Lung (tissue), 12 donors: ENCODE data around the gene JDP2. TPM values are rescaled to one million over a fixed set of nuclear protein-coding genes. Genes with fewer than 3 reads are reported as not detected.

ENCODE experiments used
- ATAC-seq: fragments of 200-7000 bp; cut with Tn5 transposase; one replicate; pipeline ENCODE4 v1.9.1; 2020; ENCODE audit warnings: moderate number of reproducible peaks; ENCODE audit not compliant: insufficient read depth, low FRiP score
- DNase-seq, 3 donors: peaks; one replicate each; pipeline ENCODE4 v3.0.0-alpha.2; 2013 to 2017
- H3K27ac ChIP-seq, 2 donors: one replicate each; pipeline ENCODE4 v1.5.1; 2013; ENCODE audit warnings: mild to moderate bottlenecking in 2 of 2, moderate library complexity in 2 of 2, control low read depth in 1 of 2, inconsistent platforms in 1 of 2, low read depth in 1 of 2, low read length in 1 of 2
- H3K27me3 ChIP-seq, 3 donors: one replicate each; pipeline ENCODE4 v1.5.1; 2013; ENCODE audit warnings: low read length in 2 of 3; ENCODE audit not compliant: control insufficient read depth in 3 of 3, insufficient read depth in 3 of 3
- H3K36me3 ChIP-seq, 4 donors: one replicate each; pipeline ENCODE4 v1.5.1; 2013; ENCODE audit warnings: low read length in 4 of 4, mild to moderate bottlenecking in 1 of 4, moderate library complexity in 1 of 4; ENCODE audit not compliant: control insufficient read depth in 4 of 4, insufficient read depth in 4 of 4
- H3K4me1 ChIP-seq, 5 donors: one replicate each; pipeline ENCODE4 v1.5.1; 2013; ENCODE audit warnings: low read length in 5 of 5, mild to moderate bottlenecking in 2 of 5, moderate library complexity in 1 of 5; ENCODE audit not compliant: control insufficient read depth in 5 of 5, insufficient read depth in 5 of 5
- H3K4me3 ChIP-seq: one replicate; pipeline ENCODE4 v1.5.1; 2013; ENCODE audit warnings: mild to moderate bottlenecking, control low read depth, moderate library complexity
- H3K9ac ChIP-seq, 2 donors: one replicate each; pipeline ENCODE4 v1.5.1; 2013; ENCODE audit warnings: low read length in 2 of 2, control low read depth in 1 of 2; ENCODE audit not compliant: insufficient read depth in 1 of 2
- H3K9me3 ChIP-seq, 4 donors: one replicate each; pipeline ENCODE4 v1.5.1; 2013; ENCODE audit warnings: low read length in 3 of 4, mild to moderate bottlenecking in 1 of 4, moderate library complexity in 1 of 4; ENCODE audit not compliant: control insufficient read depth in 4 of 4, insufficient read depth in 3 of 4
- WGBS, 2 donors: extraction: QIAGEN DNeasy Blood & Tissue Kit; methylation state at CpG; one replicate each; pipeline ENCODE4 v1.1.7; 2013; 5-methylcytosine and 5-hydroxymethylcytosine counted together
- polyA plus RNA-seq, 2 donors: library from polyadenylated mRNA; stranded (reverse); fragments of 200-250 nt; gene quantifications; one replicate each; pipeline ENCODE4 v1.2.1, GENCODE V29; 2013
- total RNA-seq, 2 donors: library from RNA; depleted of rRNA in 1 of 2; stranded (reverse); fragments of >200 nt in 1 of 2; gene quantifications; one replicate each; pipeline ENCODE4 v1.2.1, GENCODE V29; 2014 to 2021
- TF ChIP-seq, protein P1 (sequence below): IDR thresholded peaks from 2 replicates; pipeline ENCODE4 v1.5.1; 2012; ENCODE audit warnings: mild to moderate bottlenecking; ENCODE audit errors: control extremely low read depth, extremely low read depth
- donor health status: control.
- donor health status: control.
- donor health status: Bipolar disorder and iron deficiency.
- donor health status: healthy.
- donor health status: DM: yes; HTN: yes; CAD: no.

Gene JDP2
- total and polyA plus RNA-seq, 4 donors = 34.8 to 88.9 (median 57.7) TPM

DNA sequence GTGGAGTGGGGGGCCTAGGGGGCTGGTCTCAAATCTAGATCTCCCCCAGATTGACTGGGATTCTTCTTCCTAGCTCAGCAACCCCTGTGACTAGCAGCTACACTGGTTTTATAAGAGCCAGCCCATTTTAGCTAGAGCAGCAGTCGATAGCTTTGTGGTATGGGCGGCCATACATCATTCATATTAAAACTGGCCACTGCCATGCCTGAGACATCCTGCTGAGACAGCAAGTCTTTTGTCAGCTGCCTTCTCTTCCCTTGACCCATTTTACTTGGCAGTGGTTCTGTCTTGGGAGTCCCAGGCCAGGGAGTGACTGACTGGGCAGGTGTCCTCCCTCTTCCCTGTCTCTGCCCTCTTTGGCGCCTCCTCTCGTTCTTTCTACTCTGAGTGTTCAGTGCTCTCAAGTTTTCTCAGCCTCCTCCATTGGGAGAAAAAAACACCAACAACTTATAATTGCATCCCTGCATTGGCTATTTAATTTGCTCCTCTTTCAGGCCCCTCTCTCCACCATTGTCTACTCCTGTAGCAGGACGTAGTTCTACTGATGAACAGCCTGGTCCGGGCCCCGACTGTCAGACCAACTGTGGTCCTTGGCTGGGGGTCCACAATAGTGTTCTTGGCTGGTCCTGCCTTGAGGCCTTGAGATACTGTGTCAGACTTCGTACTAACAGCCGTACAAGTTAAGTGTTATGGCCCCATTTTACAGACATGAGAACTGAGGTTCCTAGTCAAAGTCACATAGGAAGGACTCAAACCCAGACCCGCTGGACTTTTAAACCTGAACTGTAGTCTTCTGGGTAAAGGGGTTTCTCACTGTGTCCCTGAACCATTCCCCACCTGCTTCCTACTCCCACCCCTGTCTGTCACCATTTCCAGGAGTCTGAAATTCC, 18.3 kb upstream of the JDP2 start:
- Histone ChIP-seq H3K4me1 (peaks cover 0 to 7% (median 3%) of the 10 kb centered on the region in 5 donors), H3K27me3 (no peaks in the 10 kb centered on the region), H3K36me3 (no peaks in the 10 kb centered on the region), H3K9me3 (peaks cover 0 to 4% (median under 1%) of the 10 kb centered on the region in 4 donors), H3K4me3 (no peak overlapping the region), H3K27ac (peak overlapping the region in 1 of 2 donors; percentile 11), H3K9ac (no peak overlapping the region)
- DNase-seq = no peak
- WGBS, 2 donors = 92 to 95% methylated on average over 10 of the region's 10 CpGs
- TF ChIP-seq, protein P1, sequence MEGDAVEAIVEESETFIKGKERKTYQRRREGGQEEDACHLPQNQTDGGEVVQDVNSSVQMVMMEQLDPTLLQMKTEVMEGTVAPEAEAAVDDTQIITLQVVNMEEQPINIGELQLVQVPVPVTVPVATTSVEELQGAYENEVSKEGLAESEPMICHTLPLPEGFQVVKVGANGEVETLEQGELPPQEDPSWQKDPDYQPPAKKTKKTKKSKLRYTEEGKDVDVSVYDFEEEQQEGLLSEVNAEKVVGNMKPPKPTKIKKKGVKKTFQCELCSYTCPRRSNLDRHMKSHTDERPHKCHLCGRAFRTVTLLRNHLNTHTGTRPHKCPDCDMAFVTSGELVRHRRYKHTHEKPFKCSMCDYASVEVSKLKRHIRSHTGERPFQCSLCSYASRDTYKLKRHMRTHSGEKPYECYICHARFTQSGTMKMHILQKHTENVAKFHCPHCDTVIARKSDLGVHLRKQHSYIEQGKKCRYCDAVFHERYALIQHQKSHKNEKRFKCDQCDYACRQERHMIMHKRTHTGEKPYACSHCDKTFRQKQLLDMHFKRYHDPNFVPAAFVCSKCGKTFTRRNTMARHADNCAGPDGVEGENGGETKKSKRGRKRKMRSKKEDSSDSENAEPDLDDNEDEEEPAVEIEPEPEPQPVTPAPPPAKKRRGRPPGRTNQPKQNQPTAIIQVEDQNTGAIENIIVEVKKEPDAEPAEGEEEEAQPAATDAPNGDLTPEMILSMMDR = no peak
- no peak for ATAC-seq

GRCh38 chr14:75411214-75411540, 16.6 kb upstream of the JDP2 start:
- Histone ChIP-seq H3K9me3 (peaks cover 0 to 4% (median under 1%) of the 10 kb centered on the region in 4 donors), H3K4me1 (peaks cover 0 to 7% (median 3%) of the 10 kb centered on the region in 5 donors), H3K9ac (no peak overlapping the region), H3K4me3 (no peak overlapping the region), H3K36me3 (no peaks in the 10 kb centered on the region), H3K27me3 (no peaks in the 10 kb centered on the region), H3K27ac (peak overlapping the region; percentile 69 to 80)
- no peak for DNase-seq
- TF ChIP-seq, protein P1 = no peak
- no peak for ATAC-seq
- 53 to 73% methylated on average over 6 of the region's 6 CpGs for WGBS, 2 donors

DNA sequence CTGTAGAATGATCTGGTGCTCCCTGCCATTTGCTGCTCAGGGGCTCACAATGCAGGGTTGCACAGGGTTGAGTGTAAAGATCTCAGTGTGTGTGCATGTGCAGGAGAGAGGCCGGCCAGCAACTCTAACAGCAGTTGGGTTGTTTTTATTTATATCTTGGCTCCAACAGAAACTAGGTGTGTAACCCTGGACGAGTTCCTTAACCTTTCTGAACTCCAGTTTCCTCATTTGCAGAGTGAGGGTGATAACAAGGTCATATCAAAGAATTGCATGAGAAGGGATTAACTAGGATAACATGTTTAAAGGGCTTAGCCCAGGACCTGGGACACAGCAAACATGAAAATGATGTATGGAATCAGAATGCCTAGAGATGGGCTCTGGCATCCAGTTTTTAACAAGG, 14.8 kb upstream of the JDP2 start:
- no peak overlapping the region for H3K27ac ChIP-seq
- H3K27me3 ChIP-seq = no peaks in the 10 kb centered on the region
- peaks cover 0 to 4% (median 2%) of the 10 kb centered on the region in 4 donors for H3K9me3 ChIP-seq
- H3K4me1 ChIP-seq = peaks cover 0 to 14% (median 3%) of the 10 kb centered on the region in 5 donors
- DNase-seq (no peak), ATAC-seq (no peak)
- WGBS, 2 donors = 68 to 77% methylated on average over 2 of the region's 2 CpGs
- H3K36me3 ChIP-seq = no peaks in the 10 kb centered on the region
- H3K9ac ChIP-seq = no peak overlapping the region
- no peak overlapping the region for H3K4me3 ChIP-seq
- TF ChIP-seq, protein P1 = no peak
